HG02642 (cell line): ENCODE results near the gene SKA3.
"Not testable (repeated sequence)": the region's sequence is repeated elsewhere in the genome, so short reads cannot be mapped to it uniquely, and the experiment has no call there.

Experiments
- ATAC-seq: cut with Tn5 transposase; IDR thresholded peaks from one replicate; pipeline ENCODE4 v1.9.1; 2021; ENCODE audit warnings: mild to moderate bottlenecking; ENCODE audit not compliant: unreplicated experiment, poor library complexity

SKA3 gene

DNA sequence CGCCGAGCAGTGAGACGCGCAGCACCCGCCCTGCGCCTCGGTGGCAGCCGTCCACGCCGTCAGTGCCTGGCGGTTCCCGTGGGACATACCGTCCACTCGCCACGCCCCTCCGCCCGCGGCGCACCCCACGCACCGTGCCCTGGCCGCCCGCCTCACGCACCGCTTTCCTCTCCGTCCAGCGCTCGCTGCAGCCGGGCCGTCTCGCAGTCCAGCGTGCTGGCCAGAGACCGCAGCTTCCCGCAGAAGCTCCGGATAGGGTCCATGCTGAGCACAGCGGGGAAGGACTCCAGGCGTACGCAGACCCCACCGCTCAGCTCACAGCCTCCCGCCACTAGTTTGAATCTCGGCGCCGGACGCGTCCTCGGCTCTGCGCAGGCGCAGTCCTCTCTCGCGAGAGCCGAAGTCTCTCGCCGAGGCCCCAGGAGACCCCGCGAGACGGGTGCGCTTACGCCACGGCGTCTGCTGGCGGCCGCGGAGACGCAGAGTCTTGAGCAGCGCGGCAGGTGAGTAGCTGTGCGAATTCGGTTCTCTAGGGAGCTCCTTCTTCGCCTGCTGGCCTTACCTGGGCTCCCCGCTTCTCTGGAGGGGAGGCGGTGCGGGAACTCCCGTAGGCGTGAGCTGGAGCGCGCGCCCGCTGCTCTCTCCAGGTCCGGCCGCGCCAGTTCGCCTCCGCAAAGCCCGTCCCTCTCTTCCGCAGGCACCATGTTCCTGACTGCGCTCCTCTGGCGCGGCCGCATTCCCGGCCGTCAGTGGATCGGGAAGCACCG, at the start of gene SKA3, which contains the start of gene MRPL57:
SKA3 (minus strand) TSS at position 338 of the 767 bp plus-strand sequence; CDS start at position 263, 75 bp downstream.
MRPL57 (plus strand) TSS at position 444 of the 767 bp plus-strand sequence; CDS start at position 703, 259 bp downstream.
- ATAC-seq, result peak; percentile 93

DNA sequence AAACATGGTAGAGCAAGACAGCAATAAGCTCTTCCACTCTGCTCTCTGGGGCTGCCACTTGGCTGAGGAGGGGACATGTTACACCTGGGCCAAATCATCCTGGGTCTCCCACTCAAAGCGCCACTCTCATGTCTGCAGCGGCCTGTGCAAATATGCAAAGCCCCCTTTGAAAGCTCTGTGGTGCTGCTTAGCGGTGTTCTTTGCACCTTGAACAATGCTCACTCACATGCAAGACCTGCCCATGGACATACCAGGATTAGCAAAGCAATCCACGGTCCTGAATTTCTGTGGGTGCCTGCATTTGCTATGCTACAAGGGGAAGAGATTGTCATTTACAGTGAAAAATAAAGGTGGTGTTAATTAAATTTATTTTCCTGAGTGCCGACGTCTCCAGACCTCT, 48.7 kb upstream of the SKA3 start:
- ATAC-seq, result no peak

DNA sequence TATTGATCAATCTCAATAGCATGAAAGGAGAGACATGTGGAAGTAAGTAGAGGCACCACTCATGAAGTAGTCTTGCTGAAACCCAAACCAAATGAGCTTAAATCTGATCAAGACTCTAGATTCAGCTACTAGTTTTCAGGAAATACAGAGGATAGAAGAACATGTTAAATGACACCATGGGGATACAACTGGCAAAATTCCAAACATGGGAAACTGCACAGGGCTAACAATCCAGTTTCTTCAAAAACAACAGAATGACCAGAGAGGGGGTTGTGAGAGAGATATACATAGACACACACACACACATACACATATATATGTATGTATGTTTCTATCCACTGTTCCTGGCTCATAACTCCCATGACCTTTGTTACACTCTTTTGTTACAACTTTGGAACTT, 44.9 kb upstream of the SKA3 start:
- ATAC-seq, result no peak

DNA sequence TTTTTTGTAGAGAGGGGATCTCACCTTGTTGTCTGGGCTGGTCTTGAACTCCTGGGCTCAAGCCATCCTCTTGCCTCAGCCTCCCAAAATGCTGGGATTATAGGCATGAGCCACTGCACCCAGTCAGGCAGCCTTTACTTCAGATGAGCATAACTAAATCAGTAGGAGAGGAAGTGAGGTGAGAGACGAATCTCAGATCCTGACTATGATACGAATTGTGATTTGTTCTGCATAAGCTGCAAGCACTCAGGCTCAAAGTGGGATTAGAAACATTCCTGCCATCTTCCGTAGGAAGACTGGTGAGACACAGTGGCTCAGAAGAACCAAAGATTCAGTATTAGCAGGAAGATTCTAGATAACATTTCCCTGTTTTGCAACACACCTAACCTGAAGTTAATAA, 43.4 kb upstream of the SKA3 start:
- not testable (repeated sequence) for ATAC-seq

DNA sequence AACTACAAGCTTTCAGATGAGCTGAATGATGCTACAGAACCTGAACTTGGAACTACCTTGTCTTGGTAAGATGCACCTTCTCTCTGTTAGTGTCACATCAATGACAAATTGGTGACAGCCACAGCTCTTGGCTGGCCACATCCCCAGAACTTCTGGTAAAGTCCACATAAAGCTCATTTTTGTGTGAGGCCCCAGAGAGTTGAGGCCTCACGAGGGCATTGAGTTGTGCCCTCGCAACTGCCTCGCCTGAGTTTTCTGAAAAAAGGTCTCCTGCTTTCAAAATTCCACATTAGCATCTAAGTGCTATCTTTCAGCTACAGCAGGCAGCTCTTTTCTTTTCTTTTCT, 42.7 kb upstream of the SKA3 start:
- ATAC-seq, result peak; percentile 51

DNA sequence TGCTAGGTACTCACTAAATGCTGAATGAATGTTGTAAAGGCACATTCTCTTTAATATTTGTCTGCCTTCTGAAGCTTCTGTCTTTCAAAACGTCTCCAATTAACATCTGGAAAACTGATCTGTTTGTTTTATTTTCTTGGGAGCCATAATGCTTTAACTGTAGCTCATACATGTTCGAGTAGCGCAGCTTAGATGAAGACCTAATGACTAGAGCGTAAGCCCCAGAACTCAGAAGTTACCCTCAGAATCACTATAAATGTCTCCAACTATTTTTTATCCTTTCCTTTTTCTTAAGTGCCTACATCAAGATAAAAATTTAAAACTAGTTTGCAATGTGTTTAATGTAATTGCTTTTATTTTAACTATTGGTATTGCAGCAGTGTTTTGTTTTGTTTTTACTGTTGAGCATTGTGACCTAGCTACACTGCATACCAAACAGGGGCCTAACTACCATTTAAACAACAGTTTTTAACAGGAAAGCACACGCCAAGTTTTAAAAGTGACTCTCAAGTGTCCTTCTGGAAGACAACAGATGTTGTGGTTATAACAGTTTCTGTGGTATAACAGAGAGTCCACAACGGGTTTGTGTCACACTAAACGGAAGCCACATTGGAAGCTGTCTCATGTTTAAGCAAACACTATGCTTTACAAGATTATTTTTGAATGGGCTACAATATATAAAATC, 42.1 kb upstream of the SKA3 start:
- peak; percentile 99 for ATAC-seq

DNA sequence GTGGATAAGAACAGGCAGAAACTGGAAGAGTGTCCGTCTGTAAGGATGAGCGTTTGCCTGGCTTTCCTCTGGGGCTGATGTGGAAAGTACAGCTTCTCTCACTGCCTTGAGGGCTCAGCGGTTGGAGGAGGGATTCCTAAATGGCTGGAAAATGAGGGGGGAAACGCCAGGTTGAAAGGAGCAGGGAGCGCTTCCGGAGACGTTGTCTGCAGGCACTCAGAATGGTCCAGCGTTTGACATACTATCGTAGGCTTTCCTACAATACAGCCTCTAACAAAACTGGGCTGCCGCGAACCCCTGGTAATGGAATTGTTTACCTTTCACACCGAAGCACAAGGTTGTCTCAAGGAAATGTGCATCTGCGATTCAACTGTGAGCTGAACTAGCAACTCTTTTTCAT, 40.0 kb upstream of the SKA3 start:
- no peak for ATAC-seq

DNA sequence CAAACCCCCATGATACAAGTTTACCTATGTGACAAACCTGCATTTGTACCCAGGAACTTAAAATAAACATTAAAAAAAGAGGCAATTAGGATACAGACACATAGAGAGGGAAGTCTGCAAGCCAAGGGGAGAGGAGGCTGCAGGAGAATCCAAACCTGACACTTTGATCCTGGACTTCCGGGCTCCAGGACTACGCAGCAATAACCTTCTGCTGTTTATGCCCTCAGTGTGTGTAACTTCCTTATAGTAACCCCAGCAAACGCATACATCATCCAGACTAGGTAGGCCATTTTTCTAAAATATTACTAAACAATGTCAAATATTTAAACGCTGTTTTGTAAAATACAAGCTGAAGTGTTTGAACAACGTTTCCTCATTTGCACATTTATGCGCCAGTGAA, 39.1 kb upstream of the SKA3 start:
- ATAC-seq, result not testable (repeated sequence)

DNA sequence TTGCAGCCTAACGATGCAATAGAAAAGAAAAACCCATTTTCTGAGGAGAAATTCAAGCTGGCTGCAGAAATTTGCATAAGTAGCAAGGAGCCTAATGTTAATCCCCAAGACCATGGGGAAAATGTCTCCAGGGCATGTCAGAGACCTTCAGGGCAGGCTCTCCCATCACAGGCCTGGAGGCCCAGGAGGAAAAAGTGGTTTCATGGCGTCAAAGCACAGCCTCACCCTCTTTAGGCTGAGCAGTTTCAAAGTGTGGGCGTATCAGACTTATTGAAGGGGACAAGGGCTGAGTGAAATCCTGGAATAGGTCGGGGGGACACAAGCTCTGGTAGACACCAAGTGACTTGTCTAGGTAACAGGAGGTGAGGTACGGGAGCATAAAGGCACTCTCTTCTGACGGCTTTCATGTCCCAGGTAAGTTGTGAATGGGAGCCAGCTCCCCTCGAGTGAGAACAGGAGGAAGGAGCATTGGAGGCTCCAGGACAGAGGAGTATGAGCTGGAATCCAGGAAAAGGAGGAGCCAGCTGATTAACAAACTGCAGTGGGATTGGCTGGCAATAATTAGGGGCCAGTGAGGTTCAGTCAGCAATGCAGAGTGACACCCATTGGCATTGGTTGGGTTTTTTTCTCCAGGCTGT, 35.9 kb upstream of the SKA3 start:
- no peak for ATAC-seq

DNA sequence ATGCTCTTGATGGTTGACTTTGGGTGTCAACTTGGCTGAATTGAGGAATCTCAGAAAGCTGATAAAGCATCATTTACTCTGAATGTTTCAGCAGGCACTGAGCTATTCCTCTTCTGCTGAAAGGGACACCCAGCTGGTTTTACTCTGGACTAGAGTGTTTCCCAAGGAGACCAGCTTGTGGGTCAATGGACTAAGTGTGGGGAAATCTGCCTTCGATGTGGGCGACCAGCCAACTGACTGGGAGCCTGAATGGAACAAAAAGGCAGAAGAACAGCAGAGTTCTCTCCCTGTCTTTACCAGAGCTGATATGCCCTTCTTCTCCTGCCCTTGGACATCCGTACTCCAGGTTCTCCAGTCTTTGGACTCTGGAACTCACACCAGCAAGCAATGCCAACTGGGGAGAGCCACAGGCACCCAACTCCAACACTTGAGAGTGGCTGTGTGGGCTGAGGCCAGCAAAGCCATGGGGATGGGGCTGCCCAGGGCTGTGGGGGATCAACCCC, 32.4 kb upstream of the SKA3 start:
- ATAC-seq, result no peak

DNA sequence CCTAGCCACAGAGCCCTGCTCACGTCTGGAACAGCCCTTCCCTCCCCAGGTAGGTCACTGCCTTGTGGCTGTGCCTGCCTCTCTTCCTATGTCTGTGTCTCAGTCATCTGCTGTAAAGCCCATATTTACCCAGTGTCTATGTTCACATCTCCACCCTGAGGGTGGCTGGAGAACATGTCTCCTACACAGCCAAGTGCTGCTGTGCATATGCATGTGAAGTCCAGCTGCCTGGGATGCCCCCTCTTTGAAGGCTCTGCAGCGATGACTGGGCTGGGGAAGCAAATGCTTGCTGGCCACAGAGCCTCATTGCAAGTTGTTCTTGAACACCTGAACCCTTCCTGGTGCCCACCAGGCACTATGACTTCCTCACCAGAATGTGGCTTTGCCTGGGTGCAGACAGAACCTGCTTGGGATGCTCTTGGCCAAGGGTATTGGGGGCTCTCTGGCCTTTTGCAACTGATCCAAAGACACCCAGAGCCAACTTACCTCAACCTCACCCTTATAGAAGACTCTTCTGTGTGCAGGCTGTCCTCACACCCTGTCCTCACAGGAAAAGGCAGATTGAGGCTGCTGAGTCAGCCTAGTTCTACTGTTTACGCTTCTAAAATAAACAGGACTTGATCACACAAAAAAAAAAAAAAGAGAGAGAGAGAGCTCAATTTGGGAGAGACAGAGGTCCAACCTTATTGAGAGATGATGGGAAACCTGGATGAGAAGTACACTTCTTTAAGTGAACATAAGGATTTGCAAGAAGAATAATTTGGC, 26.6 kb upstream of the SKA3 start:
- ATAC-seq, result no peak

DNA sequence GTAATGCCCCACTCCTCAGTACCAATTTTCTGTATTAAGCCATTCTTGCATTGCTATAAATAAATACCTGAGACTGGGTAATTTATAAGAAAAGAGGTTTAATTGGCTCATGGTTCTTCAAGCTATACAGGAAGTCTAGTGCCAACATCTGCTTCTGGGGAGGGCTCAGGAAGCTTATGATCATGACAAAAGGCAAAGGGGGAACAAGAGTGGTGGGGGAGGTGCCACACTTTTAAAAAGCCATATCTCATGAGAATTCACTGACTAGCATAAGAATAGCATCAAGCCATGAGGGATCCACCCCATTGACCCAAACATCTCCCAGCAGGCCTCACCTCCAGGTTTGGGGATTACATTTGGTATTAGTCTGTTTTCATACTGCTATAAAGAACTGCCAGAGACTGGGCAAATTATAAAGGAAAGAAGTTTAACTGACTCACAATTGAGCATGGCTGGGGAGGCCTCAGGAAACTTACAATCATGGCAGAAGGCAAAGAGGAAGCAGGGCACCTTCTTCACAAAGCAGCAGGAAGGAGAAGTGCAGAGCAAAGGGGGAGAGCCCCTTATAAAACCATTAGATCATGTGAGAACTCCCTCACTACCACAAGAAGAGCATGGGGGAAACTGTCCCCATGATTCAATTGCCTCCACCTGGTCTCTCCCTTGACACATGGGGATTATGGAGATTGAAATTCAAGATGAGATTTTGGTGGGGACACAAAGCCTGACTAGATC, 25.3 kb upstream of the SKA3 start:
- not testable (repeated sequence) for ATAC-seq

DNA sequence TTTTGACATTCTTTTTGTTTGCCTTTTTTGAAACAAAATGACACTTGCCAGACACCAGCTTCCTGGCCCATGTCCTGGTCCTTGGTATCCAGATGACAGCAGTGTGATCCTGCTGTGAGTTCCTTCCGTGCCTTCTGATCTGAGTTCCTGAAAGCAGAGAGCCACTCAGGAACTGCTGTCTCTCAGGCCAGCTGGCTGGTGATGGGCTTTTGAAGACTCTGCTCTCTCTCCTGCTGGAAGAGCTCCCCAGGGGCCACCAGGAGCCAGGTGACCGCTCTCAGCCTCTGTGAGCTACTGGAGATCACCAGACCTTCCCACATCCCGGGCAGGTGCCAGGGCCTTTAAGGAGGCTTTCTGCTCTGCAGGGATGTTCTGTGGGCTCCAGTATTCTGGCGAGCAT, 22.0 kb upstream of the SKA3 start:
- ATAC-seq, result not testable (repeated sequence)

DNA sequence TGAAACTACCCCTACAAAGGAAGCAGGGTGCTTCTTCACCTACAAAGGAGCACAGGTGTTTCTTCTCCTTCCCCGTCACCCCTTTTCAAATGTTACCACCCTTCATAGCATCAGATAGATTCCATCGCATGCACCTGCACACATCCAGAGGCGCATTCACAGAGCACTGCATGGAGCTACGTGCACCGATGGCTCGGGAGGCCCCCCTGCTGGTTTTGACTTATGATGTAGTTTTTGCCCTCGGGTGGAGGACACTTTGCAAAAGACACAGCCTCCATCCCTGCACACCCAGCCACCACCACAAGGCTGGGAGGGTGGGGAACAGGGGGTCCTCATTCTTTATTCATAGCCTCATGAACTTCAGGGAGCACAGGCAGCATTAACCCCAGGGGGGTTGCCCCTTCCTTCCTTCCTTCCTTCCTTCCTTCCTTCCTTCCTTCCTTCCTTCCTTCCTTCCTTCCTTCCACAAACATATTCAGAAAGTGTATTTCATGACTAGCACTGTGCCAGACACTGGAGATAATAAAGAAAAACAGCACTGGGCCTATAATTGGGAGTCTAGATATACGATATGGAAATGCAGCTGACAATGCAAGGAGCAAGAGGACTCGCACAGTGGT, 21.4 kb upstream of the SKA3 start:
- not testable (repeated sequence) for ATAC-seq

DNA sequence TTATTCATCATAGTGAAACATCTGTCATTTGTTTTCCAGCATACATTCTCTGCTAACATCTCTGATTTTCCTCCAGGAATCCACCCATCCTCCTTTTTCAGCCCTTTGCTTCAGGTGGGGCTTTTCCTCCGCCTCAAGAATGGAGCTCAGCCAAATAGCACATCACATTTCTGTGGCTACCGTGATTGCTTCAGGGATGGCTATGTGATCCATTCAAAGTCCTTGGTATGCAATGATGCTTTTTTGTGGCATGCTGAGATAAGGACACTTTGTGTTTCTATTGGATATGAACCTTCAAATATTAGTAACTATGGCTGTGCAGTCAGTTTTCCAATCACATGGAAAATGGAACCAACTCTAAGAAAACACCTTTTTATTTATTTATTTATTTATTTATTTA, 18.4 kb upstream of the SKA3 start:
- not testable (repeated sequence) for ATAC-seq

DNA sequence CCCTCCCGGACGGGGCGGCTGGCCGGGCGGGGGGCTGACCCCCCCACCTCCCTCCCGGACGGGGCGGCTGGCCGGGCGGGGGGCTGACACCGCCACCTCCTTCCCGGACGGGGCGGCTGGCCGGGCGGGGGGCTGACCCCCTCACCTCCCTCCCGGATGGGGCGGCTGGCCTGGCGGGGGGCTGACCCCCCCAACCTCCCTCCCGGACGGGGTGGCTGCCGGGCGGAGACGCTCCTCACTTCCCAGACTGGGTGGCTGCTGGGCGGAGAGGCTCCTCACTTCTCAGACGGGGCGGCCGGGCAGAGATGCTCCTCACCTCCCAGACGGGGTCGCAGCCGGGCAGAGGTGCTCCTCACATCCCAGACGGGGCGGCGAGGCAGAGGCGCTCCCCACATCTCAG, 10.1 kb upstream of the SKA3 start:
- not testable (repeated sequence) for ATAC-seq

DNA sequence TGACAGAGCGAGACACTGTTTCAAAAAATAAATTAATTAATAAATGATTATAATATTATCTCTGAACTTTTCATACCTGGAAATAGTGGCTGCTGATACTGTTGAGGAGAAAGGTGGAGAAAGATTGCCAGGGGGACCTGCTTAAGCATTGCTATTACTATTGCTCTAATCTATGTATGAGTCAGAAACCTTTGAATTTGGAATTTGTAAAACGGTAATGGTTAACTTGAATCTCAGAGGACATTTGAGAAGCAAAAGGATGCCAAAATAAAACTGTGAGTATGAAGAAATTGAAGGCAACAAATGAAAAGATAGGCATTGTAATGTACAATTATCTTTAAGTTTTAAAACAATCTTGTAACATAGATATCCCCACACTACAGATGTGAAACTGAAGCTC, 5.3 kb upstream of the SKA3 start:
- ATAC-seq, result no peak

DNA sequence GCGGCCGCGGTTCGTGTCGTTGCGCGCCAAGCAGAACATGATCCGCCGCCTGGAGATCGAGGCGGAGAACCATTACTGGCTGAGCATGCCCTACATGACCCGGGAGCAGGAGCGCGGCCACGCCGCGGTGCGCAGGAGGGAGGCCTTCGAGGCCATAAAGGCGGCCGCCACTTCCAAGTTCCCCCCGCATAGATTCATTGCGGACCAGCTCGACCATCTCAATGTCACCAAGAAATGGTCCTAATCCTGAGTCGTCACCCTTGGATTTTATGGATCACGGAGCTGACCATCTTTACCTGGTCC, 581 bp upstream of the SKA3 start:
- ATAC-seq, result peak; percentile 33

DNA sequence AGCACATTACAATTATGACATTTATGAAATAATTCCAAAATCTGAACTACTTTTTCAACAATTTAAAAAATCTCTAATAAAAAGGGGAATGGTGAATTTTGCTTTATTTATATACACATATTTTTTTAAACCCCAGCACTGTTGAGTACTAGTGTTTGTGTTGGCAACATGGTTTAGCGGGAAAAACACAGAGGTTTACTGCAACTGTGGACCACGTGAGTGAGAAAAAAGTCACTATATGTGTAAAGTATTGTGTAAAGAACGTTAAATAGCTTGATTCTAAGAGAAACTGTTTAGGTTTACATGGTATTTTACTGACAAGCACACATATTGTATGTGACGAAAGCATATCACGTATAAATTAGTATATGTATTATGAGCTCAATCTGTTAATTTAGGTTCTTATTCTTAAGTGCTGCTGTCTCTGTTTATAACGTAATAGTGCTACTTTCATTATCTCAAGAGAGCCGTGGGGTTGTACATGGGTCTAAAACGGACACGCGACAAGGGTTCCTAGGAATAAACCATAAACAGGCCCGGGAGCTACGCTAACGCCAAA, 617 bp downstream of the SKA3 start:
- no peak for ATAC-seq
